IPS-18a (cell line): ENCODE data around the gene PRKACB.

Experiments used
- H3K27ac ChIP-seq: one replicate; pipeline ENCODE4 v1.5.1; 2013; ENCODE audit warnings: low read length
- H3K27me3 ChIP-seq: one replicate; pipeline ENCODE4 v1.6.1; 2013; ENCODE audit warnings: mild to moderate bottlenecking, low read length; ENCODE audit not compliant: control insufficient read depth, insufficient read depth
- H3K36me3 ChIP-seq: one replicate; pipeline ENCODE4 v1.6.1; 2013; ENCODE audit warnings: low read depth, low read length; ENCODE audit not compliant: control insufficient read depth
- H3K4me1 ChIP-seq: one replicate; pipeline ENCODE4 v1.6.1; 2013; ENCODE audit warnings: low read depth, low read length; ENCODE audit not compliant: control insufficient read depth
- H3K4me3 ChIP-seq: one replicate; pipeline ENCODE4 v1.5.1; 2013; ENCODE audit warnings: low read length
- H3K9ac ChIP-seq: one replicate; pipeline ENCODE4 v1.6.1; 2013; ENCODE audit warnings: mild to moderate bottlenecking, low read length, moderate library complexity
- H3K9me3 ChIP-seq: one replicate; pipeline ENCODE4 v1.6.1; 2013; ENCODE audit warnings: low read depth, low read length; ENCODE audit not compliant: control insufficient read depth

PRKACB gene

GRCh38 chr1:84121360-84121759 is 22.7 kb upstream of the PRKACB start:
- Histone ChIP-seq H3K4me1 (peaks cover 3% of the 10 kb centered on the region), H3K27ac (no peak overlapping the region), H3K27me3 (no peaks in the 10 kb centered on the region), H3K4me3 (no peak overlapping the region), H3K9ac (no peak overlapping the region), H3K9me3 (no peaks in the 10 kb centered on the region), H3K36me3 (no peaks in the 10 kb centered on the region)

- Histone ChIP-seq H3K27me3 (no peaks in the 10 kb centered on the region), H3K27ac (no peak overlapping the region), H3K36me3 (no peaks in the 10 kb centered on the region), H3K4me3 (no peak overlapping the region), H3K9ac (no peak overlapping the region), H3K4me1 (no peaks in the 10 kb centered on the region), H3K9me3 (no peaks in the 10 kb centered on the region)
These were observed 21.2 kb upstream of the PRKACB start for GRCh38 chr1:84122780-84123382.

- Histone ChIP-seq H3K36me3 (no peaks in the 10 kb centered on the region), H3K4me1 (no peaks in the 10 kb centered on the region), H3K4me3 (no peak overlapping the region), H3K9me3 (no peaks in the 10 kb centered on the region), H3K27ac (no peak overlapping the region), H3K9ac (no peak overlapping the region), H3K27me3 (no peaks in the 10 kb centered on the region)
These were observed 10.6 kb upstream of the PRKACB start for GRCh38 chr1:84133479-84133878.

DNA sequence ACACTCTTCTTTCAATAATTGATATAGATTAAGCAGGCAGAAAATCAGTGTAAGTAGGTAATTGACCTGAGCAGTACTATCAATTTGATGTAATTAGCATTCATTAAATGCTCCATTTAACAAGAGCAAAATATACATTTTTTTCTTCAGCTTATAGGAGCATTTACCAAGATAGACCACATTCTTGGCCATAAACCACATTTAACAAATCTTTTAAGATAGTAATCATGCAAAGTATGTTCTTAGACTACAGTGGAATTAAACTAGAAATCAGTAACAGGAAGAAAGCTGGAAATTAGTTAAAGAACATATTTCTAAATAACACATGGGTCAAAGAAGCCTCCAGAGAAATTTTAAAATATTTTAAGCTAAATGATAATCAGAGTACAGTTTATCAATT is 8.7 kb upstream of the PRKACB start:
- H3K4me1 ChIP-seq = no peaks in the 10 kb centered on the region
- H3K36me3 ChIP-seq = no peaks in the 10 kb centered on the region
- H3K9ac ChIP-seq = no peak overlapping the region
- H3K9me3 ChIP-seq = no peaks in the 10 kb centered on the region
- no peak overlapping the region for H3K4me3 ChIP-seq
- no peaks in the 10 kb centered on the region for H3K27me3 ChIP-seq
- H3K27ac ChIP-seq = no peak overlapping the region

DNA sequence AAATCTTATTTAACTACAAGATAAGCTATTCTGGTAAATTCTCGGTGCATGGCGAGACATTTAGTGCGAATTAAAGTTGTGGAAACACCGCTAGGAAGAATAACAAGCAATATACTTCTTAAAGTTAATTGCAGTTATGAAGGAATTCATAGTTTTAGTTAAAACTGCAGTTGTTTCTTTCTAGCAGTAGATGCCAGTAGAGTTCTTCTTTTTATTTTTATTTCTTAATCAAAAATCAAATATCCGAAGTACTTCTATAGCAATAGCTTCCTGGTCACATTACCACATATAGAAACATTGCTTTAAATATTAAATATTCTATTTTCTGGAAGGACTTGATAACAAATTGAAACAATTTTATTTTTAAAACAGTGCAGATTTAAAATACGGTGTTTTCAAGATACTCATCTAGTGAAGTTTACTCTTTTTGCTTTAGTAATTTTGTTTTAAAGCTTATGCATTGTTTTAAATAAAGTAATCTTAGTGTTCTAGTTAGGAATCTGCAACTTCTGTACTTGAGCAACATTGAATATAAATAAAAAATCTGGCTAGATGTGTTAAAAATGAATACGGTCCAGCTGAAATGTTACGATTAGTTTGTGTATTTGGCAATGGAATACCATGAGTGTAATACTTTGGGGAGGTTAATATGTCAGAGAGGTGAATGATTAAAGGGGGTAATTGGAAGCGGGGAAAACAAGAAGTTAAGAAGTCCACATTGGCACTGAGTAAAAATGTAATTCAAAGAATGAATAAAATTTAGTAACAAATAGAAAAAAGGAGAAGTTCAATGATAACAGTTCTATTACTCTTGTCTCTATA is 2.7 kb upstream of the PRKACB start:
- Histone ChIP-seq H3K27ac (no peak overlapping the region), H3K36me3 (no peaks in the 10 kb centered on the region), H3K27me3 (no peaks in the 10 kb centered on the region), H3K9ac (no peak overlapping the region), H3K4me1 (no peaks in the 10 kb centered on the region), H3K9me3 (no peaks in the 10 kb centered on the region), H3K4me3 (no peak overlapping the region)

DNA sequence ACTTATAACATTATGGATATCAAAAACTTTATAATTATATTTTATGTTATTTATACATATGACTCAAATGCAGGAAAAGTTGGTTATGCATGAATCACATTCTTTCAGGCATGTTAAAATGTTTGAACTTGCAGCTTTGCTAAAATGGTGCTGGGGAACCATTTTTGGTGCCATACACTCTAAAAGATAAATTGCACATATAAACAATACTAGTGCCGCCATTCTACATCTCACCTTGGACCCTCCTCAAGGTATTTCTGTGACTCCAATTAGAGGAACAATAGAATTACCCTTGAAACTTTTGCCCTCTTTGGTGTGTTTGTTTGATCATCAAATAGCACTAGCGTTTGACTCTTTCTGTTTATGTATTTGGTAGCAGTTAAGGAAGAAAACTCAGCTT is 997 bp downstream of the PRKACB start:
- no peak overlapping the region for H3K9ac ChIP-seq
- no peaks in the 10 kb centered on the region for H3K36me3 ChIP-seq
- H3K9me3 ChIP-seq = no peaks in the 10 kb centered on the region
- no peaks in the 10 kb centered on the region for H3K4me1 ChIP-seq
- H3K27ac ChIP-seq = no peak overlapping the region
- H3K27me3 ChIP-seq = no peaks in the 10 kb centered on the region
- H3K4me3 ChIP-seq = no peak overlapping the region

DNA sequence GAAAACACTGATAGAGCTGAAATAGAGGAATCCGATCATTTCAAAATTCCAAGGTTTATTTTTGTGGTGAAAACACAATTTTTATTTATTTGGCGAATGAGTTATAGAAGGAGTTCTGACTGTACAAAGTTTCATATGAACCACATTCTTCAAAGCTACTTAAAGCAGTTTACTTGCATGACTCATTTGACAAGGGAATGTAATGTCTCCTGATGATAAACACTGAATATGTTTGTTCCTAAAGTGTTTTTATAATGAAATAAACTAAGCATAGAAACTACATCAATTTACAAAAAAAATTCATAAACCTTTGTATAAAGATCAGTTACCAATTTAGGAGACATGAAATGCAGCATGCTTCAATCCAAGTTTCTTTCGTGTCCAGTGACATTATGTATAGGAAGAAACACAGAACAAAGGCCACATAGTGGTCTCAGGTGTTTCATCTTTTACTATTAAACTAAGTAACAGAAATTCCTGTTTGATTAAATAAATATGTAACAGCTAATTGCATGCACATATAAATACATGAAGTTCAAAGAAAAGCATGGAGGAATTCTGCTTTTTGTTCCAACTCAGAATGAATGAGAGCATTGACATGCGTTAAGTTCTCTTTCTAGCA is 2.5 kb downstream of the PRKACB start:
- H3K9me3 ChIP-seq = no peaks in the 10 kb centered on the region
- no peak overlapping the region for H3K27ac ChIP-seq
- H3K9ac ChIP-seq = no peak overlapping the region
- no peaks in the 10 kb centered on the region for H3K27me3 ChIP-seq
- no peaks in the 10 kb centered on the region for H3K4me1 ChIP-seq
- no peaks in the 10 kb centered on the region for H3K36me3 ChIP-seq
- H3K4me3 ChIP-seq = no peak overlapping the region

- no peaks in the 10 kb centered on the region for H3K36me3 ChIP-seq
- no peak overlapping the region for H3K4me3 ChIP-seq
- H3K9me3 ChIP-seq = no peaks in the 10 kb centered on the region
- no peak overlapping the region for H3K27ac ChIP-seq
- no peak overlapping the region for H3K9ac ChIP-seq
- no peaks in the 10 kb centered on the region for H3K4me1 ChIP-seq
- H3K27me3 ChIP-seq = no peaks in the 10 kb centered on the region
These were observed 4.7 kb downstream of the PRKACB start for GRCh38 chr1:84148758-84149157.

DNA sequence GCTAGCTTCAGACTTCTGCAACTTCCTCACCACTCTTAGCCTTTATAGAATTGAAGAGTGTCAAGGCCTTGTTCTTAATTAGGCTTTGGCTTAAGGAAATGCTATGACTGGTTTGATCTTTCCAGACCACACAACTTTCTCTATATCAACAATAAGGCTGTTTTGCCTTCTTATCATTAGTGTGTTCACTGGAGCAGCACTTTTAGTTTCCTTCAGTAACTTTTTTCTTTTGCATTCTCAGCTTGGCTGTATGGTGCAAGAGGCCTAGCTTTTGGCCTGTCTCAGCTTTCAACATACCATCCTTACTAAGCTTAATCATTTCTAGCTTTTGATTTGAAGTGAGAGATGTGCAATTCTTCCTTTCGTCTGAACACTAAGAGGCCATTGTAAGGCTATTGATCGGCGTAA is 8.6 kb downstream of the PRKACB start:
- H3K27ac ChIP-seq = no peak overlapping the region

GRCh38 chr1:84155517-84155916 is 11.4 kb downstream of the PRKACB start:
- Histone ChIP-seq H3K4me1 (no peaks in the 10 kb centered on the region), H3K27me3 (no peaks in the 10 kb centered on the region), H3K9me3 (no peaks in the 10 kb centered on the region), H3K9ac (no peak overlapping the region), H3K36me3 (no peaks in the 10 kb centered on the region), H3K27ac (no peak overlapping the region), H3K4me3 (no peak overlapping the region)

More for the DNA sequence above, 8.6 kb downstream of the PRKACB start:
- Histone ChIP-seq H3K4me3 (no peak overlapping the region), H3K9me3 (no peaks in the 10 kb centered on the region), H3K9ac (no peak overlapping the region), H3K4me1 (no peaks in the 10 kb centered on the region), H3K36me3 (no peaks in the 10 kb centered on the region), H3K27me3 (no peaks in the 10 kb centered on the region)

DNA sequence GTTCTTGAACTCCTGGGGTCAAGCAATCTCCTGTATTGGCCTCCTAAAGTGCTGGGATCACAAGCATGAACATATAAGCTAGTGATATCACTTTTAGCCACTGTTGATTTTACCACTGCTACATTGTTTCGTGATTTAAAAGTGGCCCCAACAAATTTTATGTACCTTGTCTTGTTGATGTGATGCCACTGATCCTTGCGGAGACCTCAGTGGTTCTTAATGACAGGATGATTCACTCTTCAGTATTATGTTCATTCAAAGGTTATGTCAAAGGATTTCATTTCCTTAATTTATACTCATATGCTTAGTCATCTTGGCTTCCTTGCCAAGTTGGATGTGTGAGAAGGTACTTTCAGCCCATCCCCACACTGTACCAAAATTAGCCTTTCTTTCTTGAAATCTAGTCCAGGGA is 12.1 kb downstream of the PRKACB start:
- H3K36me3 ChIP-seq = no peaks in the 10 kb centered on the region
- H3K4me1 ChIP-seq = no peaks in the 10 kb centered on the region
- no peak overlapping the region for H3K9ac ChIP-seq
- H3K27me3 ChIP-seq = no peaks in the 10 kb centered on the region
- no peak overlapping the region for H3K27ac ChIP-seq
- H3K4me3 ChIP-seq = no peak overlapping the region
- H3K9me3 ChIP-seq = no peaks in the 10 kb centered on the region
